HG02588 (cell line): Measurements from ENCODE around the gene LEFTY1.
"Not testable (repeated sequence)": the region's sequence is repeated elsewhere in the genome, so short reads cannot be mapped to it uniquely, and the experiment has no call there.

Experiments used
- ATAC-seq: cut with Tn5 transposase; IDR thresholded peaks from one replicate; pipeline ENCODE4 v1.9.1; 2021; ENCODE audit warnings: mild to moderate bottlenecking, moderate library complexity; ENCODE audit not compliant: unreplicated experiment

The LEFTY1 gene

DNA sequence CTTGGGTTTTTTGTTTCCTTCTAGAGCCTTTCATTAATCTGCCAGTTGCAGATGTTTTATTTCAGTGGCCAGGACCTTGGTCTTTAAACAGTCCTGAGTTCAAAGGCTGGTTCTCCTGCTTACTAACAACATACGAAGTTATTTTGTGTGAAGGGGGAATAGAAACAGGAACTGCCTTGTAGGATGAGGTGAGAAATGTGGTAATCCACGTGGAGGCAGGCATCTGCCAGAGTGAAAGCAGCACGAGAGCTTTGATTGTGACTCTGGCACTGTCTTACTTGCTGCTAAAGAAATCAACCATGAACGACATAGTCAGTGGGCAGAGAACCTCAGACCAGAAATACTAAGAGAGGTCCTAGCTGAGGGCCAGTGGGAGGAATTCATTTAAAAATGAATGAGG, 37.1 kb downstream of the LEFTY1 start:
- ATAC-seq, result peak; percentile 41

DNA sequence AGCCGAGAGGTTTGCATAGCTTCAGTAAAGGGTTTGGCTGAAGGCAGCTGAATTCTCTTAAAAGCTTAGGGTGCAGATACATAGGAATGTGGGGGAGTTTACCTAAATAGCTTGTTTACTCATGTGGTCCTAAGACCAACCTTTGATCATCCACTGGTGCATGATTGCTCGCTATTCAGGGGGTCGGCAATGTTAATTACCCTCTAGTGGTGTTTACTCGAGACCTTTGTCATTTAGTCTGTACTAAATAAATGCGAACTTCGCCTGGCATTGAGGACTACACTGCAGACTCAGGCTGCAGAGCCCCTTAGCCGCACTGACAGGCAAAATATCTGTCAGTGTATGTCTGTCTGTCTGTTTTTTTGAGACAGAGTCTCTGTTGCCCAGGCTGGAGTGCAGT, 38.6 kb downstream of the LEFTY1 start:
- ATAC-seq, result no peak

- no peak for ATAC-seq
Observed at GRCh38 chr1:225849925-225850324, 39.0 kb downstream of the LEFTY1 start.

DNA sequence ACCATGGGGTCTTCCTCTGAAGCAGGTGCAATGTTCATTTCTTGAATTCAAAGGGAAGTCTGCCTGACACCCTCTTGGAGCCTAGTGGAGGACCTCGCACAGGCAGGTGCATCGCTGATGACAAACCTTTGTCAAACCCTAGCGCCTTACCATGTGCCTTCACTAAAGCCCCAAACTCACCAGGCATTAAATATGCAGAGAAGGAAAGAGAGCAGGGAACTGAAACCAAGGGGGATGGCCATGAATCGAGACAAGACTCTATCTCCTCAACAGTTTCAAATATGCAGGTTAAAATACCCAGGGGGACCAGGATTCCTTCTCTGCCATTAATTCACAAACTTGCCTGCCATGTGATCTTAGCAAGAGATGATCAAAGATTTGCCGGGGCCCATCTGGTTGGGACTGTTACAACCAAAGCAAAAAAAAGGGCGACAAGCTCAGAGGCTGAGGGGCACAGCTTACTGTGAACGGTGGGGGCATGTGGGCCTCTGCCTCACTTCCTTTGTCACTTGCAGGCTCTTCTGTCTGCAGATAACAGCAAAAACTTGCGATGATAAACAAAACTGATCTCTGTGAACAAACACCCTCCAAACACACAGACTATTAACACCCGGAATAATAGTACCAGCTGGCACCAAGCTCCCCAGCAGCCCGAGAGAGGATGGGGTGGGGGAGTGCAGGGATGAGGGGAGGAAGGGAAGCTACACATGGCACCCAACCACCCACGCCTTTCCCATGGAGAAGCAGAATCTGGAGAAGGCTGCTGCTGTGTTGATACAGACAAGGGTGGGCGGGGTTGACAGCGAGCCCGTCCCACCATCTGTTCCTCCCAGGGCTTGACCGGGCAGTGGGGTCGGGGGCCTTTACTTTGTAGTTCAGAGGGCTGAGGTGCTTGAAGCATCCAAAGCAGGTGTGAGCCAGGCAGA, 40.7 kb downstream of the LEFTY1 start:
- peak; percentile 72 for ATAC-seq

GRCh38 chr1:225847610-225848009, 41.3 kb downstream of the LEFTY1 start:
- ATAC-seq, result peak; percentile 4

GRCh38 chr1:225846331-225847310, 42.3 kb downstream of the LEFTY1 start:
- no peak for ATAC-seq

GRCh38 chr1:225845571-225846259, 43.2 kb downstream of the LEFTY1 start:
- no peak for ATAC-seq

- no peak for ATAC-seq
Observed at GRCh38 chr1:225845097-225845496, 43.8 kb downstream of the LEFTY1 start.

- ATAC-seq, result no peak
Observed at GRCh38 chr1:225844236-225845061, 44.5 kb downstream of the LEFTY1 start.

GRCh38 chr1:225843426-225843795, 45.5 kb downstream of the LEFTY1 start:
- no peak for ATAC-seq

DNA sequence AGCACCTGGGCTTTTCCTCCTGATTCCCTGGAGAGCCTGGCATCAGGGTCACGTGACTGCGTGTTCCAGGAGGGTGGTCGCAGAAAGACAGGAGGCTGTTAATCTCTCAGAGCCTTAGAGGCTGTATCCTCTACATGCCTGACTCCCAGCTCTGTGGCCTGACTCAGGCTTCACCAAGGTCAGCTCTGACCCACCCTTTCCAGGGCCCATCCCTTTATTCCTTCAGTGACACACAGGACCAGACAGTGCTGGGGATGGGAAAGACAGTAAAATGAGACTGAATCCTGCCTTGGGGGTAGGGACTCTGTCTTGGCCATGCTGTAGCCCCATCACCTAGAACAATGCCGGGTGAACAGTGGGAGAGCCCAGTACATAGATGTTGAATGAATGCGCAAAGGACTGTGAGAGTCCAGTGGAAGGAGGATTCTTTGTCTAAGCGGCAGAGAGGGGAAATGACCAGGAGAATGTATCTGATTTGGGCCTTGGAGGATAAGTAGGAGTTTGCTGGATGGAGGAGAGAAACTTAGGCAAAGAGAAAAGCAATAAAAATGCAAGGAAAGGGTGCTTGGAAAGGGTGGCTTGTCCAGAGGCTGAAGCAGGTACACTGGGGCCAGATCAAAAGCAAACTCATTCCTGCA, 46.0 kb downstream of the LEFTY1 start:
- ATAC-seq, result no peak

DNA sequence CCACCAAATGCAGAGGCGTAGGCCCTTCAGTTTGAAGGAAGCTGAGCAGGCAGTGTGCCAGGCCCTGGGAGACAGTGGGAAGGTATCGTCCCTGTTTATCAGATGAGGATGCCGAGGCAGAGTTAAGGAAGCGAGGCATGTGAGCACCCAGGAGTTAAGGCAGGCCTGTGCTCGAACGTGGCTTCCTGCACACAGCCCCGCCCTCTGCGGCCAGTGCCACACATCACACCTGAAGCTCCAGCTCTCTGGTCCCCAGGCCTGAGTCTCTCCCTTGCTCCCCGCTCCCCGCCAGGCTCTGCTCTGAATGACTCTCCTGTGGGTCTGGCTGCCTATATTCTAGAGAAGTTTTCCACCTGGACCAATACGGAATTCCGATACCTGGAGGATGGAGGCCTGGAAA, 46.9 kb downstream of the LEFTY1 start:
- ATAC-seq, result no peak

GRCh38 chr1:225840713-225841112, 48.2 kb downstream of the LEFTY1 start:
- ATAC-seq, result no peak

- no peak for ATAC-seq
Observed at GRCh38 chr1:225840223-225840610, 48.7 kb downstream of the LEFTY1 start.

DNA sequence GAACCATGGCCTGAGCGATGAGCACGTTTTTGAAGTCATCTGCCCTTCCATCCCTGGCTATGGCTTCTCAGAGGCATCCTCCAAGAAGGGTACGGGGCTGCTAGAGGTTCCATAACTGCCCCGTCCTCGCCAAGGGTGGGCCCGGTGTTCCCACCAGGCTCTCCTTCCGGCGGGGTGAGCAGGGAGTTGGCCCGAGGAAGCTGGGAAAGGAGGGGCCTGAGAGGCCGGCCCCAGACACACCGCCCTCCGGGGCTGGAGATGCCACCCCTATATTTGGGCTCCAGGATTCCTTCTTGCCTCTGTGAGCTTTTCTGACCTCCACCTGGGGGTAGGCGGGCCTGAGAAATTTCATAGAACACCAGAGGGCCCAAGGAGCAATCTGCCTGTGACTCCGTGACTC, 50.2 kb downstream of the LEFTY1 start:
- no peak for ATAC-seq

GRCh38 chr1:225836296-225836695, 52.6 kb downstream of the LEFTY1 start:
- not testable (repeated sequence) for ATAC-seq
